GM19324 (cell line): ENCODE measurements around the gene GAB2.
A peak's percentile ranks its signal among the peaks of the same experiment; 100 is the strongest.
"Not testable (repeated sequence)": the region's sequence is repeated elsewhere in the genome, so short reads cannot be mapped to it uniquely, and the experiment has no call there.

ENCODE experiments used
- ATAC-seq: cut with Tn5 transposase; IDR thresholded peaks from one replicate; pipeline ENCODE4 v1.9.1; 2021; ENCODE audit warnings: mild to moderate bottlenecking, moderate library complexity; ENCODE audit not compliant: unreplicated experiment, low FRiP score

The GAB2 gene

GRCh38 chr11:78196661-78197091 lies 220.9 kb downstream of the GAB2 start:
- ATAC-seq: no peak

GRCh38 chr11:78195917-78196560 lies 221.6 kb downstream of the GAB2 start:
- ATAC-seq: no peak

GRCh38 chr11:78194490-78194889 lies 223.1 kb downstream of the GAB2 start:
- no peak for ATAC-seq

GRCh38 chr11:78193806-78194205 lies 223.8 kb downstream of the GAB2 start:
- no peak for ATAC-seq

GRCh38 chr11:78192911-78193351 lies 224.7 kb downstream of the GAB2 start:
- no peak for ATAC-seq

- ATAC-seq: no peak
These were observed 225.3 kb downstream of the GAB2 start for GRCh38 chr11:78192223-78192719.

GRCh38 chr11:78190871-78191538 lies 226.6 kb downstream of the GAB2 start:
- ATAC-seq: no peak

- ATAC-seq: no peak
These were observed 227.2 kb downstream of the GAB2 start for GRCh38 chr11:78190374-78190773.

GRCh38 chr11:78189851-78190250 lies 227.8 kb downstream of the GAB2 start:
- ATAC-seq: no peak

GRCh38 chr11:78189174-78189724 lies 228.4 kb downstream of the GAB2 start:
- ATAC-seq: no peak

GRCh38 chr11:78188286-78189173 lies 229.1 kb downstream of the GAB2 start, which contains the start of the genes KCTD21 and USP35:
Gene KCTD21 (minus strand): TSS chr11:78188626. CDS start chr11:78174554, 14,072 bp downstream.
Gene USP35 (plus strand): TSS chr11:78188919. CDS start chr11:78196246, 7,327 bp downstream.
- ATAC-seq: peak; percentile 96

GRCh38 chr11:78187366-78188285 lies 230.0 kb downstream of the GAB2 start:
- no peak for ATAC-seq

GRCh38 chr11:78181185-78181584 lies 236.4 kb downstream of the GAB2 start:
- no peak for ATAC-seq

GRCh38 chr11:78180751-78181150 lies 236.9 kb downstream of the GAB2 start:
- ATAC-seq: no peak

- no peak for ATAC-seq
These were observed 238.1 kb downstream of the GAB2 start for GRCh38 chr11:78179459-78180071.

GRCh38 chr11:78177216-78177615 lies 240.4 kb downstream of the GAB2 start:
- no peak for ATAC-seq

GRCh38 chr11:78176605-78177141 lies 240.9 kb downstream of the GAB2 start:
- ATAC-seq: no peak

- ATAC-seq: not testable (repeated sequence)
These were observed 241.8 kb downstream of the GAB2 start for GRCh38 chr11:78175862-78176261.

- no peak for ATAC-seq
These were observed 245.7 kb downstream of the GAB2 start for GRCh38 chr11:78171951-78172350.
